B cell (primary cell): ENCODE measurements around the gene UBE3C.

Source experiments
- EZH2 ChIP-seq: IDR thresholded peaks from 2 replicates; pipeline ENCODE4 v1.6.1; 2012; ENCODE audit warnings: borderline replicate concordance, low read depth, mild to moderate bottlenecking, moderate library complexity, low read length; ENCODE audit not compliant: insufficient read depth, poor library complexity, severe bottlenecking
- TF ChIP-seq, protein P1 (sequence below): fragments of 200-600 bp; IDR thresholded peaks from one replicate; pipeline ENCODE4 v1.8.0; 2022; ENCODE audit warnings: antibody characterized with exemption, mild to moderate bottlenecking

DNA sequence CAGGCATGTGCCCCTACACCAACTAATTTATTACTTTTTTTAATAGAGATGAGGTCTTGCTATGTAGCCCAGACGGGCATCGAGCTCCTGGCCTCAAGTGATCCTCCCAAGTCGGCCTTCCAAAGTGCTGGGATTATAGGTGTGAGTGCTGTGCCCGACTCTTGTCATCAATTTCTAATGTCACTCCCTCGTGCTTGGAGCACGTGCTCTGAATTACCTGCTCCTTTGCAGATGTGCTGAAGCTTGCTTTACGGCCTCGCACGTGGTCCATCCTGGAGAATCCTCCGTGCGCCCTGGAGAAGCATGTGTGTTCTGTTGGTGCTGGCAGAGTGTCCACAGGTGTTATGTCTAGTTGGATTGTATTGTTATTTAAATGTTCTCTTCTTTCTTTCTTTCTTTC lies 11.8 kb upstream of the UBE3C start:
- TF ChIP-seq, protein P1, sequence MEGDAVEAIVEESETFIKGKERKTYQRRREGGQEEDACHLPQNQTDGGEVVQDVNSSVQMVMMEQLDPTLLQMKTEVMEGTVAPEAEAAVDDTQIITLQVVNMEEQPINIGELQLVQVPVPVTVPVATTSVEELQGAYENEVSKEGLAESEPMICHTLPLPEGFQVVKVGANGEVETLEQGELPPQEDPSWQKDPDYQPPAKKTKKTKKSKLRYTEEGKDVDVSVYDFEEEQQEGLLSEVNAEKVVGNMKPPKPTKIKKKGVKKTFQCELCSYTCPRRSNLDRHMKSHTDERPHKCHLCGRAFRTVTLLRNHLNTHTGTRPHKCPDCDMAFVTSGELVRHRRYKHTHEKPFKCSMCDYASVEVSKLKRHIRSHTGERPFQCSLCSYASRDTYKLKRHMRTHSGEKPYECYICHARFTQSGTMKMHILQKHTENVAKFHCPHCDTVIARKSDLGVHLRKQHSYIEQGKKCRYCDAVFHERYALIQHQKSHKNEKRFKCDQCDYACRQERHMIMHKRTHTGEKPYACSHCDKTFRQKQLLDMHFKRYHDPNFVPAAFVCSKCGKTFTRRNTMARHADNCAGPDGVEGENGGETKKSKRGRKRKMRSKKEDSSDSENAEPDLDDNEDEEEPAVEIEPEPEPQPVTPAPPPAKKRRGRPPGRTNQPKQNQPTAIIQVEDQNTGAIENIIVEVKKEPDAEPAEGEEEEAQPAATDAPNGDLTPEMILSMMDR: no peak
- TF ChIP-seq EZH2: no peak
